Activated CD8-positive, alpha-beta T cell treated with anti-CD3 and anti-CD28 coated beads, Interleukin-2, amount 10 ng/mL, durations not matched to agents 7 days and 5 days (primary cell): ENCODE measurements around the gene MAST4. TPM values are rescaled to one million over a fixed set of nuclear protein-coding genes. Genes with fewer than 3 reads are reported as not detected.

Experiments used
- ATAC-seq: fragments of 150-1000 bp; cut with Tn5 transposase; one replicate; pipeline ENCODE4 v1.10.0; 2021; ENCODE audit warnings: moderate library complexity
- CTCF ChIA-PET: fragments of 350-600 bp; sonication (Branson Sonifier 250); formaldehyde crosslinking; loops from one replicate; lab custom pipeline; 2021; ENCODE audit warnings: antibody characterized with exemption; lab: Charles Lee
- POLR2A ChIA-PET: fragments of 350-600 bp; sonication (Branson Sonifier 250); formaldehyde crosslinking; loops from one replicate; lab custom pipeline; 2021; ENCODE audit warnings: antibody characterized with exemption; lab: Charles Lee
- DNase-seq: peaks from one replicate; pipeline ENCODE4 v3.0.0-alpha.2; 2020
- H3K27ac Mint-ChIP-seq: one replicate; pipeline ENCODE4 v1.8.0; 2021; ENCODE audit warnings: mild to moderate bottlenecking, mixed read lengths
- H3K27me3 Mint-ChIP-seq: one replicate; pipeline ENCODE4 v1.8.0; 2021; ENCODE audit warnings: low read depth, mixed read lengths
- H3K36me3 Mint-ChIP-seq: one replicate; pipeline ENCODE4 v1.8.0; 2021; ENCODE audit warnings: low read depth, mixed read lengths
- H3K4me1 Mint-ChIP-seq: one replicate; pipeline ENCODE4 v1.8.0; 2021; ENCODE audit warnings: low read depth, mixed read lengths
- H3K4me3 Mint-ChIP-seq: one replicate; pipeline ENCODE4 v1.8.0; 2021; ENCODE audit warnings: mild to moderate bottlenecking, mixed read lengths
- H3K9me3 Mint-ChIP-seq: one replicate; pipeline ENCODE4 v1.8.0; 2022; ENCODE audit warnings: mixed read lengths; ENCODE audit not compliant: insufficient read depth
- total RNA-seq, 2 experiments: library from RNA; stranded (reverse); gene quantifications; one replicate each; pipeline ENCODE4 v1.2.3, GENCODE V29; 2021

MAST4 gene
- total RNA-seq, 2 experiments from 2014 or later: 5.5 to 7.1 TPM

GRCh38 chr5:67033880-67034651, 437.9 kb downstream of the MAST4 start:
- H3K27me3 Mint-ChIP-seq: no peaks in the 10 kb centered on the region
- ATAC-seq (no peak), DNase-seq (no peak)
- H3K4me1 Mint-ChIP-seq: peaks cover 14% of the 10 kb centered on the region
- ChIA-PET CTCF (interaction anchor here (1.2 kb wide), 1 partner anchor 14 kb away, joined by 3 read pairs; no protein-coding TSS in a partner anchor), POLR2A (no interaction called here)
- no peak overlapping the region for H3K4me3 Mint-ChIP-seq
- no peaks in the 10 kb centered on the region for H3K9me3 Mint-ChIP-seq
- no peaks in the 10 kb centered on the region for H3K36me3 Mint-ChIP-seq
- no peak overlapping the region for H3K27ac Mint-ChIP-seq

DNA sequence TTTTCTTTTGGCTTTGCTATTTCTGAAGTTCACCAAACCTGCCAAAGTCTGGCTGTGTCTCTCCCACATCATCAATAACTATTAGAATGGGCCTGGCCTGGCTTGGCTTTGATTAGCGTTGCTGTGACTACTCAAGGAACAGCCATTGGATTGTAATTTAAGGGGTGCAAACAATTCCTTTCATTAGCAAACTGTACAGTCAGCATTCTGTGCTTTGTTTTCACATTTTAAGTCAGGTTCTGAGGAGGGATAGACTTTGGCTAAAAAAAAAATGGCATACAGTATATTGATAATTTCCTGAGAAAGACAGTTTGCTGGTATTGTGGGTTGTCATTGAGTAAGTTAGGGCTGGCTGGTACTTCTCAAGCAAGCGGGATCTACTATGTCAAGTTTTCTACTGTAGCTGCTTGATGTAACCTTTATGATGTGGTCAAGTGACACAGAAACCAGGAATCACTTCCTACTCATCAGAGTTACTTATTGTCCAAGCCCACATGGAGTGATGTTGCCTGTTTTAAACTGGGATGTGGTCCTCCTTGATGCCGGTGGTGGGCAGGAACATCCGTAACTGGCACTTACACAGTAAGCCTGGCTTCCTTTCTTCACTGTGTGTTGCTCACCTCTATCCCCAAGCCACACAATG, 439.0 kb downstream of the MAST4 start:
- ChIA-PET POLR2A (no interaction called here), CTCF (interaction anchor here (2.0 kb wide), 1 partner anchor 12 kb away, joined by 6 read pairs; no protein-coding TSS in a partner anchor)
- Mint-ChIP-seq H3K36me3 (no peaks in the 10 kb centered on the region), H3K27me3 (no peaks in the 10 kb centered on the region), H3K27ac (no peak overlapping the region), H3K4me1 (peaks cover 7% of the 10 kb centered on the region), H3K4me3 (no peak overlapping the region), H3K9me3 (no peaks in the 10 kb centered on the region)
- DNase-seq (no peak), ATAC-seq (no peak)

DNA sequence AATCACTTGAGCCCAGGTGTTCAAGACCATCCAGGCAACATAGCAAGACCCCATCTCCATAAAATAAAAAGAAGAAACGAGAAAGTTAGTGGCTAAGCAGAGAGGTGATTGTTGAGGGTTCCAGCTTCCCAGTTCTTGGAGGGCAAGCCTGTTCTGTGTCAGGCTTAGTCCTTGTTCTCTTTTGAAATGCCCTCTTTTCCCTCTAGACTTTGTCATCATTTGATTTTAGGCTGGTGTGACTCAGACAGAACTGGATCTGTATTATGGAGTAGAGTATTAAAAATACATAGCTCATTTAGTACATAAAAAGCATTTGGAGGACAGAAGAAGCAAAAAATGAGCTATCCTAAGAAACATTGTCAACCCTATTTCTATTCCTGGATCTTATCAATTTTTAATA, 441.0 kb downstream of the MAST4 start:
- DNase-seq (no peak), ATAC-seq (no peak)
- H3K36me3 Mint-ChIP-seq: no peaks in the 10 kb centered on the region
- H3K27ac Mint-ChIP-seq: no peak overlapping the region
- H3K27me3 Mint-ChIP-seq: no peaks in the 10 kb centered on the region
- H3K4me3 Mint-ChIP-seq: no peak overlapping the region
- ChIA-PET CTCF (interaction anchor here (1.3 to 2.0 kb wide), 2 partner anchors 14 to 47 kb away, joined by 5 to 6 read pairs; no protein-coding TSS in a partner anchor), POLR2A (no interaction called here)
- peaks cover 4% of the 10 kb centered on the region for H3K4me1 Mint-ChIP-seq
- no peaks in the 10 kb centered on the region for H3K9me3 Mint-ChIP-seq

GRCh38 chr5:67038817-67039603, 442.8 kb downstream of the MAST4 start:
- no peaks in the 10 kb centered on the region for H3K4me1 Mint-ChIP-seq
- DNase-seq: no peak
- H3K27me3 Mint-ChIP-seq: no peaks in the 10 kb centered on the region
- H3K36me3 Mint-ChIP-seq: no peaks in the 10 kb centered on the region
- CTCF ChIA-PET: no interaction called here
- H3K27ac Mint-ChIP-seq: no peak overlapping the region
- no peak for ATAC-seq
- no peaks in the 10 kb centered on the region for H3K9me3 Mint-ChIP-seq
- POLR2A ChIA-PET: no interaction called here
- H3K4me3 Mint-ChIP-seq: no peak overlapping the region

GRCh38 chr5:67042176-67043003, 446.2 kb downstream of the MAST4 start:
- ATAC-seq (no peak), DNase-seq (no peak)
- Mint-ChIP-seq H3K36me3 (no peaks in the 10 kb centered on the region), H3K9me3 (no peaks in the 10 kb centered on the region), H3K27me3 (no peaks in the 10 kb centered on the region), H3K4me1 (no peaks in the 10 kb centered on the region), H3K4me3 (no peak overlapping the region), H3K27ac (no peak overlapping the region)
- ChIA-PET CTCF (interaction anchor here (0.7 kb wide), 1 partner anchor 64 kb away, joined by 3 read pairs; no protein-coding TSS in a partner anchor), POLR2A (no interaction called here)

- ChIA-PET CTCF (no interaction called here), POLR2A (no interaction called here)
- Mint-ChIP-seq H3K9me3 (no peaks in the 10 kb centered on the region), H3K4me3 (no peak overlapping the region), H3K36me3 (no peaks in the 10 kb centered on the region), H3K4me1 (no peaks in the 10 kb centered on the region), H3K27ac (no peak overlapping the region), H3K27me3 (no peaks in the 10 kb centered on the region)
- ATAC-seq (no peak), DNase-seq (no peak)
Measured at GRCh38 chr5:67043796-67044511, 447.8 kb downstream of the MAST4 start.

GRCh38 chr5:67045816-67046740, 449.9 kb downstream of the MAST4 start:
- POLR2A ChIA-PET: no interaction called here
- Mint-ChIP-seq H3K27ac (no peak overlapping the region), H3K9me3 (no peaks in the 10 kb centered on the region)

DNA sequence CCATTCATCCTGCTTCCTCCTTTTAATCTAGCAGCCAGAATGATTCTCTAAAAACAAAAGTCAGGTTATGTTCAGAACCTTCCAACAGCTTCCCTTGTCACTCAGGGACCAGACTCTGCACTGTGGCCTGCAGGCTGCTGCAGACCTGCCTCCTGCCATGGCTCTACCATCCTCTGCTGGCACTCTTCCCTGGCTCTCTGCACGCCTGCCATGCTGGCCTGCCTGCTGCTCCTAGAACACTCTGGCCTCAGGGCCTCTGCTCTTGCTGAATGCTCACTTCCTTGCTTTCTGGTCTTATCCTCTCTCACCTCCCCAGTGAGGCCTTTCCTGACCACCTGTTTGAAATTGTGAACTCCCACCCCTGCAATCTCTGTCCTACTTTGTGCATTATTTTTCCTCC, 451.0 kb downstream of the MAST4 start:
- Mint-ChIP-seq H3K27me3 (no peaks in the 10 kb centered on the region), H3K4me3 (no peak overlapping the region), H3K36me3 (no peaks in the 10 kb centered on the region), H3K4me1 (peaks cover 7% of the 10 kb centered on the region), H3K9me3 (no peaks in the 10 kb centered on the region), H3K27ac (no peak overlapping the region)
- ATAC-seq (no peak), DNase-seq (no peak)
- ChIA-PET CTCF (interaction anchor here (1.1 kb wide), 1 partner anchor 9 kb away, joined by 5 read pairs; no protein-coding TSS in a partner anchor), POLR2A (no interaction called here)

More at GRCh38 chr5:67045816-67046740, 449.9 kb downstream of the MAST4 start:
- ATAC-seq: no peak
- Mint-ChIP-seq H3K4me1 (peaks cover 7% of the 10 kb centered on the region), H3K4me3 (no peak overlapping the region), H3K27me3 (no peaks in the 10 kb centered on the region), H3K36me3 (no peaks in the 10 kb centered on the region)
- no peak for DNase-seq
- CTCF ChIA-PET: no interaction called here

DNA sequence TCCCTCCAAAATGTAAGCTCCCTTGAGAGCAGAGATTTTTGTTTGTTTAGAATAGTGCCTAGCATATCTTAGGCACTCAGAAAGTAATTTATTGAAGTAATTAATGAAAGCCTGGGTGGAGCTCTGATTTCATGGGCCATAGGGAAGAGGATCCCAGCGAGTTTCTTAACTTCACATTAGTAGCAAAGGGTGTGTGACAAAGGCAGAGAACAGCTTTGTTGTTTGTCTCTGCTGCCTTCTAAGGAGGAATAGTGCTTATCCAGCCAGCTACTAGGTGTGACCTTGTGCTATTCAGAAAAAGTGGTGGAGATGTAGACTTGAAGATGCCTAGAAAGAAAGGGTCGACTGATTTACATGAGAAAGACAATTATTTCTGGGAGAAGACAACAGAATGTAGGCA, 451.4 kb downstream of the MAST4 start:
- no peak for DNase-seq
- no peak for ATAC-seq
- Mint-ChIP-seq H3K4me1 (peaks cover 7% of the 10 kb centered on the region), H3K4me3 (no peak overlapping the region), H3K9me3 (no peaks in the 10 kb centered on the region), H3K36me3 (no peaks in the 10 kb centered on the region), H3K27me3 (no peaks in the 10 kb centered on the region), H3K27ac (no peak overlapping the region)
- ChIA-PET CTCF (interaction anchor here (1.1 kb wide), 1 partner anchor 9 kb away, joined by 5 read pairs; no protein-coding TSS in a partner anchor), POLR2A (no interaction called here)

DNA sequence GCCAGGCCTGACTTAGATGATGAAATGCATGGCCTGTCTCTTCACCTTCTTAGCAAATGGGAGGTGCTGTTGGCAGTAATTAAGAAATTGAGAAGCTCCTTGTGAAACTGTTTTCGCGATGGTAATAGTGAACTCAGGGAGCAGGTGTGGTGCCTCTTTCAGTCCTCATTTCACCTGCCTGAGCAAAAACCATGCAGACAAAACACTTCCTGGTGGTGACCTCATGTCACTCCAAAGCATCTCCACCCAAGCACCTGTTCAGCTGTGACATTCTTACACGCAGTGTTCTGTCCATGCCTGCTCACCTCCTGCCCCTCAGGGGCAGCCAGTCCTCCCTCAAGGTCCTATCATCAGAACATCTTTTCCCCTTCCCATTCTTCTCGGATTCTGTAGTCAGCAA, 453.9 kb downstream of the MAST4 start:
- CTCF ChIA-PET: interaction anchor here (0.7 kb wide), 1 partner anchor 9 kb away, joined by 3 read pairs; no protein-coding TSS in a partner anchor
- Mint-ChIP-seq H3K36me3 (no peaks in the 10 kb centered on the region), H3K9me3 (no peaks in the 10 kb centered on the region), H3K4me1 (peaks cover 7% of the 10 kb centered on the region), H3K4me3 (no peak overlapping the region), H3K27me3 (no peaks in the 10 kb centered on the region), H3K27ac (no peak overlapping the region)
- POLR2A ChIA-PET: no interaction called here
- ATAC-seq: no peak
- DNase-seq: no peak
